DMS153 (cell line): ENCODE measurements around the gene SFSWAP.

Experiments used
- DNase-seq: peaks from one replicate; lab custom pipeline; 2025; lab: John Stamatoyannopoulos, UW

SFSWAP gene

DNA sequence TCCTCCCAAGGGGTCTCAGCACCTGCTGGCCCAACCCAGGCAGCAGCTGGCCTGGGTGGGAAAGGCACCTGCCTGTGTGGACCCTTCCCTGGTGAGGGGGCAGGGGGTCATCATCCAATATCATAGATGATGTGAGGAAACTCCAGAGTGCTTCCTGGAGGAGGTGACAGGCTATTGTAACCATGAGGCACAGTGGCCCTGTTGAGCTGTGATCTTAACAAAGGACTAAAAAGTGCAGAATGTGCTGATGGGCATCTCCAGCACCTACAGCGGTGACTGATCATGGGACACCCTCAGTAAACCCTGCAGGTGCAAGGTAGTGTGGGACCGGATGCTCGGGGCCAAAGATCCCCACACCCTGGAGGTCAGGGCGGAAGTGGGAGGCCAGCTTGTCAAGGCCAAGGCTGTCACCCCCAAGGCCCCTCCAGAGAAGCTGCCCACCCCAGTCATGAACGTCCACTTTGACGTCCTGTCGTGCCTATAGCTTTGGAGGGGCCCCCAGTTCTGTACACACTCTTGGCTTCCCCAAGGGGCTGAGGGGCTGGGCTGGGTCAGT is 124.8 kb downstream of the SFSWAP start:
- DNase-seq = no peak

DNA sequence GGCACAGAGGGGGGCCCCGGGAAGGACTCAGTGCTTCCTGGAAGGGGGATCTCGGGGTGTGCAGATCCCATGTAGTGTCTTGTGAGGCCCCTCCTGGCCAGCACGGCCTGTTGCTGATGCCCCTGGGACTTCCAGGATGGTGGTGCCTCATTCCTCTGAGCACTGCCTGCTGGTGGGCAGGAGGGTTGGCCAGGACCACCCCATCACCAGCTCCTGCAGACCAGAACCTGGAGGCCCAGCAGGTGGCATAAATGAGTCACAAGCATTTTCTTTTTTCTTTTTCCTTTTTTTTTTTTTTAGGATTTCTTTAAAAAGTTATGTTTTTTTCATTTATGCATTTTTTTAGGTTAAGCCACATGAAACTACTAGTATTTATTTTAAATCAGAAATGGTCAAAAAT is 125.3 kb downstream of the SFSWAP start:
- no peak for DNase-seq

DNA sequence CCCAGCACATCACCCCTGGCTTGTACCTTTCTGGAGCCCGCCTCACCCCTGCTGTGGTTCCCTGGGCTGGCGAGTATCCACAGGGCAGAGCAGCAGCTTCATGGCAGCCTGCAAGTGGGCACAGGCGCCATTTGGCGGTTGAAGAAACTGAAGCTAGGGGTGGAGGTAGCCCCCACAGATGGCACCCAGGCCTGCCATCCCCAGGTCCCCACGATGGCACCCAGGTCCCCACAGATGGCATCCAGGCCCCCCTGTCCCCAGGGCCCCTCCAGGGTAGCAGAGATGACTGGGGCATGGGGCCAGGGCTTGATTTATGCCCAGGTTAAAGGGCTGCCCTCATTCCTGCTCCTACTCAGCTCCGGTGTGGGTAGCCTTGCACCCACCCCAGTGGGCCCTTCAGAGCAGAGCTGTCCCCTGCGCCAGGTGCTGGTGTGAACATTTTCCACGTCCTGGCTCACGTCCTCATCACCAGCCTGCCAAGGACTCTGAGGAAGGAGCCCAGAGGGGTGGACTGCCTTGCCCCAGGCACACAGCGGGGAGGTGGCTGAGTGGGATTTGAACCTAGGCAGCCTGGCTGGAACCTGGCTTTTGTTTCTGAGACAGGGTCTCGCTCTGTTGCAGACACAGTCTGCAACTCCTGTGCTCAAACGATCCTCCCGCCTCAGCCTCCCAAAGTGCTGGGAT is 126.0 kb downstream of the SFSWAP start:
- DNase-seq = no peak

DNA sequence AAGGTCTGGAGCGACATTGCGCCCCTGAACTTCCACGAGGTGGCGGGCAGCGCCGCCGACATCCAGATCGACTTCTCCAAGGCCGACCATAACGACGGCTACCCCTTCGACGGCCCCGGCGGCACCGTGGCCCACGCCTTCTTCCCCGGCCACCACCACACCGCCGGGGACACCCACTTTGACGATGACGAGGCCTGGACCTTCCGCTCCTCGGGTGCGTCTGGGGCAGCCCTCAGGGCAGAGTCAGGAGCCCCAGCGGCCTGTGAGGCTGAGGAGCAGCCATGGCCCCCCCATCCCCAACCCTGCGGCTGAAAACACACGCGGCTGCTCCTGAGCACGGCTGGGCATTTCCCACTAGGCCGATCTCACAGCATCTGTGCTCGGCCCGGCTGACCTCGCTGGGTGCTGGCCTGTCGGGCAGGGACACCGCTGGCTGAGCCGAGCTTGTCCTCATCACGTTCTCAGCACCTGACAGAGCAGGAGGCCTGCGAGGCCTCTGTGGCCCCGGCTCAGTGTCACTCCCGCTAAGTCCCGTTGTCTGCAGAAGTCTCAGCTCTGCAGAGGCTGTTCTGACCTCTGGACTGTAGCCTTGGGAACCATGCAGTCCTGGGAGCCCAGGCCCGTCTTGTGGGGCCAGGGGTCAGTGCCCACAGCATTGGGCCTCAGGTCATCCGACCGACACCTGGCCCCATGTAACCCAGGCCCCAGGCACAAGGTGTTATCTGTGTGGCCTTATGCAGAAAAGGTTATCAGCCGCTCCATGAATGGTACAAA is 129.9 kb downstream of the SFSWAP start:
- DNase-seq = no peak

GRCh38 chr12:131841547-131841946 is 130.7 kb downstream of the SFSWAP start:
- no peak for DNase-seq

GRCh38 chr12:131842169-131842568 is 131.3 kb downstream of the SFSWAP start:
- no peak for DNase-seq

DNA sequence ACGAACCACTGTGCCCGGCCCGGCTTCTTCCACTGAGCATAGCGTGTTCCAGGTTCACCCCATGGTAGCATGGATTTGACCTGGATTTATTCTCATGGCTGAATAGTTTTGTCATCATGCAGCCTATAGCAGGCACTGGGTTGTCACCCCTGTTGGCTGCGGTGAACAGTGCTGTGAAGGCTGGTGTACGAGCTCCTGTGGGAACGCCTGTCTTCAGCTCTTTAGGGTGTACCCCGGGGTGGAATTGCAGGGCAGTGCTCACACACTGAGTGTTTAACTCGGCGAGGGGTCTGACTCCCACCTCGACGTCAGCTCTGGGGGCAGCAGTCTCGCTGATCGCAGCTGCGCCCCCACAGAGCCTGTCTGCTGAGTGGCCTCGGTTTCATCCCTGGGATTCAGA is 132.6 kb downstream of the SFSWAP start:
- no peak for DNase-seq

DNA sequence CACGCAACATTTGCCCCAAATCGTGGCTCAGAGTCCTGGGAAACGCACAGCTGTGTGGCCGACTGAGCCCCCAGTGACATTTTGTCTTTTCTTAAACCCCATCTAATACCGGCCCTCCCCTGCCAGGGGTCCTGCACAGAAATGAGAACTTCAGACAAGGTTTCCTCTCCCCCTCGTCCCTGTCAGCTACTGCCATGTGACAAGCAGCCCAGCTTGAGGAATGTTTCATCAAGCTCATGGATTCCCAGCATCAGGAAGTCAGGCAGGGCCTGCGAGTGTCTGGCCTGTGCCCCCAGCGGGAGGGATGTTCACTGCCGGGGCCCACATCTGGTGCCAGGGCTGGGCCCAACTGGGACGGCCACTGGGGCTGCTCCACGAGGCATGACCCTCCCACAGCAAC is 133.2 kb downstream of the SFSWAP start:
- no peak for DNase-seq

GRCh38 chr12:131844656-131845055 is 133.8 kb downstream of the SFSWAP start:
- DNase-seq = no peak

DNA sequence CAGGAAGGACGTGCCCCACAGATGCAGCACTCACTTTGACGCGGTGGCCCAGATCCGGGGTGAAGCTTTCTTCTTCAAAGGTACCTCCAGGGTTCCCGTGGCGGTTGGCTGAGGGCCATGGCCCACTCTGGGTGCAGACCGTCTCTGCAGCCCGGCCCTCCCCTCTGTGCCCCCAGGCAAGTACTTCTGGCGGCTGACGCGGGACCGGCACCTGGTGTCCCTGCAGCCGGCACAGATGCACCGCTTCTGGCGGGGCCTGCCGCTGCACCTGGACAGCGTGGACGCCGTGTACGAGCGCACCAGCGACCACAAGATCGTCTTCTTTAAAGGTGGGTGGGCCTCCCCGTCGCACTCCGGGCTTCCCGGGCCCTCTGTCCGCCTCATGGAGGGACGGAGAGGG is 134.2 kb downstream of the SFSWAP start:
- DNase-seq = no peak

- no peak for DNase-seq
Measured at GRCh38 chr12:131847456-131847855, 136.6 kb downstream of the SFSWAP start.

DNA sequence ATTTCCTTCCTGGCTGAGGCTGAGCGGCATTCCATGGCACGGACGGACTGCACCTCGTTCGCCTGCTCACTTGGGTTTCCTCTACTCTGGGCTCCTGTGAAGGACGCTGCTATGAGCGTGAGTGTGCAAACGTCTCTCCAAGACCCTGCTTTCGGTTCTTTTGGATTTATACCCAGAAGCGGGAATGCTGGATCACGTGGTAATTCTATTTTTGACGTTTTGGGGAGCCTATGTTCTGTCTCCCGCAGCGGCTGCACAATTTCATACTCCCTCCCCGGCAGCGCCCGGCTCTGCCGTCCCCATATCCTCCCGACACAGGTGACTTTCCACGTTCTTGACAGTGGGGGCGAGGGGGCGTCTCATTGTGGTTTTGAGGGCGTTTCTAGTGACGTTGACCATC is 137.9 kb downstream of the SFSWAP start:
- DNase-seq = no peak
